Hepatic stellate cell (primary cell): ENCODE results near the gene MTCH1.

Experiments used
- DNase-seq: peaks from one replicate; pipeline ENCODE4 v3.0.0; 2011; ENCODE audit warnings: low spot score

Gene MTCH1

GRCh38 chr6:37017606-37018197 lies 31.7 kb upstream of the MTCH1 start:
- DNase-seq: no peak

- DNase-seq: no peak
Measured at GRCh38 chr6:37016995-37017394, 31.0 kb upstream of the MTCH1 start.

DNA sequence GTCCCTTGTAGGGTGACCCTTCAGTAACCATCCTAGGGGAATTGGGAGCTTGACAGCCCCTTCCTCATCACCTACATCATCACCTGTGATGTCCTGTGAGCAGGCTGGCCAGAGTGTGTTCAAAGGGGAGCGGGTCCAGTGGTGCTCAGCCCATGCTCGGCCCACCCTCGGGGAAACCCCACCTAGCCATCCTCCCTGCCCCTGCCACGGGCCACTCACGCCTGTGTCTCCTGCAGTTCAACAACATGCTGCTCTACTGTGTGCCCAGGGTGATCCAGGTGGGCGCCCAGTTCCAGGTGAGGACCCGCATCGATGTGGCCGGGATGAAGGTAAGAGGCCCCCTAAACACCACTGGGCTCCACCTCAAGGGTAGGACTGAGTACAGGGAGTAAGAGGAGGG lies 29.5 kb upstream of the MTCH1 start:
- no peak for DNase-seq

- DNase-seq: no peak
Measured at GRCh38 chr6:37014667-37015066, 28.7 kb upstream of the MTCH1 start.

- DNase-seq: no peak
Measured at GRCh38 chr6:37013516-37014491, 27.8 kb upstream of the MTCH1 start.

DNA sequence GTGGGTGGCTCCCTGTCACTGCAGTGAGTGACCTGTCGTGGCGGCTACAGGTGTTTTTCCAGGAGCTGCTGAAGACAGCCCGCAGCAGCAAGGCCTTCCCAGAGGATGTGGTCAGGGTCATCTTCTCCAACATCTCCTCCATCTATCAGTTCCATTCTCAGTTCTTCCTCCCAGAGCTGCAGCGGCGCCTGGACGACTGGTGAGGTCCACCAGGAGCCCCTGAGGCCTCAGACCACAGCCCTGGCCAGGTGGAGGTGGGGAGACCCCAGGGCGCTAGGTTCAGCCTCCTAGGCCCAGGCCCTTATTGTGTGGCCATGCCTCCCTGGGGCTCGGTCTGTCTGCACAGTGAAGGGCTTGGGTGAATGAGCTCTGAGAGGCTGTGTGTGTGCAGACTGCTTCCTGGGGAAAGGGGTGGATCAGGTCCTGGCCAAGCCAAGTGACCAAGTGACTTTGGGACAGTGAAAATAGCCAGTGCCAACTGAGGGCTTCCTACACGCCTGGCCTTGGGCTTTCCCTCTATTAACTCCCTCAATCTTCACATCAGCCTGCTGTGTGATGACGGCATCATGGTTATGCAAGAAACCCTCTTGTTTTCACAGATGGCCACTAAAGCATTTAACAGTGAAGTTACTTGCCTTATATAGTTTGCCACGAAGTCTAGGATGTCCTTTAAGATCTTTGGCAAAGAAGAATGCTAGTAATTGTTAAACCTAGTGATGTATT lies 25.8 kb upstream of the MTCH1 start:
- peak; percentile 77 for DNase-seq

- DNase-seq: no peak
Measured at GRCh38 chr6:37010402-37010892, 24.5 kb upstream of the MTCH1 start.

- DNase-seq: no peak
Measured at GRCh38 chr6:37008484-37009465, 22.8 kb upstream of the MTCH1 start.

DNA sequence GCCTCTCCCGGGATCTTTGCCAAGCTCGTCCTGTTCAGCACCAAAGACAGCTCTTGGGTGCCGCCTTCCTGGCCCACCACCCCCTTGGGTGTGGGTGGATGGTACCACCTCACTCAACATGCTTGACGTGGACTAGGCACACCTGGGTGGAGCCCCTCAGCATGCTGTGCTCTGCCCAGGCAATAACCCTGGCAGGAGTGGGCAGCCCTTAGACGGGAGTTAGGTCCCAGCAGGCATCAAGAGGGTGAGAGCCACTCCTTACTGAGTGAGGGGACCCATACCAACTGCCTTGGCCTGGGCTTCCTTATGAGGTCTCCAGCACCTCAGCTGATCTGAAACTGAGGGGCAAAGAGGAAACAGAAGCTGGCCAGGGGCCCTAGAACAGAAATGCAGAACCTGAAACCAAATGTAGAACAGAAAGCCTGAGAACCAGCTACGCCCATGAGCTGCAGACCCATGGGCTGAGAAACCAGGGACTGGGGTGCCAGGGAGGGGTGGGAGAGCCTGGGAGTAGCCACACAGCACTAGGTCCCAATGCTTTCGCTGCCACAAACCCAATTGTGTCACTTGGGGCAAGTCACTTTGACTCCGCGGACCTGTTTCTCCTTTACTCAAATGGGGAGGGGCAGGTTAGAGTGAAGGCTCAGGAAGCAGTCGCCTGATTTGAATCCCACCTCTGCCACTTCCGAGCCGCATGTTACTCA lies 21.5 kb upstream of the MTCH1 start:
- DNase-seq: no peak

DNA sequence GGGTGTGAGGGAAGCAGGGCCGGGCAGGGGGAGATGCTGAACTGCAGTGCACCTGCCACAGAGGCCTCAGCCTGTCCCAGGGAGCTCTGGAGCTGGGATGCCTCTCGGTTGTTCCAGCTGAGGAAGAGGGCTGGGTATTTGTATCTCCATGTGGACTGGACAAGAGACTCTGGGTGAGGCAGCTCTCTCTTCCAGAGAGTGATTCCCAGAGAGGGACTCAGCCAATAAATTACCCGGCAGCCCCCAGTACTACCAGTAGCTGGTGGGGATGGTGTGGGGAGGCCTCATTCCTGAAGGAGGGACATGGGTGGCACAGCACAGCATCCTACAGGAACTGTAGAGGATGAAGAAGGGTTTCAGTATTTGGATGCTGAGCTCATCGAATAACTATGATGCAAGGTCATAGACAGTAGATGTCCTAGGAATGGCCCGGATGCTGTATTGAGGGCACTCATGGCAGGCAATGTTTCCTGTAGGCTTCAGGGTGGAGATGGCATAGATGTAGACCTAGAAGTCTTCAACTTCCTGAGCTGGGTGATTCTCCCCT lies 20.9 kb upstream of the MTCH1 start:
- DNase-seq: peak; percentile 53

DNA sequence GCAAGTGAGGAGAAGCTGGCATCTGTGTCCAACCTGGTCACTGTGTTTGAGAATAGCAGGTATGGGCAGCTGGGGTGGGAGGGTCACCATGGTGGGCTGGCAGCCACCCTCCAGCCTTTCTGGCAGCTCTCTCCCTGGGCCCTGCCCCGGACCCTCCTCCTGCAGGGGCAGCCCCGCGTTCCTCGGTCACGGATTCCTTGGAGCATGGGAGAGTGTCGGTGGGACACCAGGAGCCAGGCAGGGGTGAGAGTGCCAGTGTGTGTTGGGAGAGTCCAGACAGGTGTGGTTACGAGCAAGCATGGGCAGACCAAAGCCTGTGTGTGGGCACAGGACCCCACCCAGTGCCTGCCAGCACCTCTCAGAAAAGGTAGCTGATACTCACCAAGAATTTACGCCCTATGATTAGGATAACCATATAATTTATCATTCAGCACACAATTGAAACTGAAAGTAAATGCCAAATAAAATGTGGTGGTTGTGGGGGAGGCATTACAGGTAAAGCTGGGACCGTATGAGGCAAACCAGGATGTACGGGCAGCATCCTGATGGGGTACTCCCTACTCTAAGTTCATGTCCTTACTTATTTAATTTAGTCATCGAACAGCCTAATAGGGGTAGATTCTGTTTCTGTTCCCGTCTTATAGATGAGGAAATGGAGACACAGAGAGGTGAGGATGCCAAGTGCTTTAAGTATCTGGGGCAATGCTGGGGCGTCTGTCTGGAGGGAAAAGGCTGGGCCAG lies 20.0 kb upstream of the MTCH1 start:
- no peak for DNase-seq

DNA sequence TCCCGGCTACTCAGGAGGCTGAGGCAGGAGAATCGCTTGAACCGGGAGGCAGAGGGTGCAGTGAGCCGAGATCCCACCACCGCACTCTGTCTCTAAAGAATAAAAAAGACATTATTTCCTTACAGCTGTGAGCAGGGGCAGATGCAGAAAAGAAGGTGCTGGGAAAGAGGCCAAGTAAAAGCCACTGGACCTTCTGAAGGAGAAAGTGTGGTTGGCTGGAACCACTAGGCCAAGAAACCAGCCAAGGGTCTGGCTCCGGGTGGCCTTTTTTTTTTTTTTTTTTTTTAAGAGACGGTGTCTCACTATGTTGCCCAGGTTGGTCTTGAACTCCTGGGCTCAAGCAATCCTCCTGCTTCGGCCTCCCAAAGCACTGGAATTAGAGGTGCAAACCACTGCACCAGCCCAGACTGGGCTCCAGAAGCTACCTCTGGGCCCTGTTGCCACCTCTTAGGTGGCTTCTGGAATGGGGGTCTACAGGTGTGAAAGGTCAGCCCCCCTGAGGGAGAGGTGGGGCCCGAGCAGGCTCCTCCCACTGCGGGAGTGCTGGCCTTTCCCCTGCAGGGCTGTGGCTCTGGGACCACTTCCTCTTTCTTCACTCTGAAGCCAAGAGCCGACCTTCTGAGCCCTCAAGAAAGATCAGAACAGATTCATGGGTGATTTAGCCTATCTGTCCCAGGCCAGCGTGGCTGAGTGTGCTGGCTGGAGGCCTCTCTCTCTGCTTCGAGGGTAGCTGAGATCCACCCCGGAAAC lies 19.2 kb upstream of the MTCH1 start, which contains the start of gene FGD2:
FGD2 (plus strand) TSS at position 595 of the 750 bp plus-strand sequence. CDS start 163 bp downstream, outside the sequence.
- DNase-seq: no peak

DNA sequence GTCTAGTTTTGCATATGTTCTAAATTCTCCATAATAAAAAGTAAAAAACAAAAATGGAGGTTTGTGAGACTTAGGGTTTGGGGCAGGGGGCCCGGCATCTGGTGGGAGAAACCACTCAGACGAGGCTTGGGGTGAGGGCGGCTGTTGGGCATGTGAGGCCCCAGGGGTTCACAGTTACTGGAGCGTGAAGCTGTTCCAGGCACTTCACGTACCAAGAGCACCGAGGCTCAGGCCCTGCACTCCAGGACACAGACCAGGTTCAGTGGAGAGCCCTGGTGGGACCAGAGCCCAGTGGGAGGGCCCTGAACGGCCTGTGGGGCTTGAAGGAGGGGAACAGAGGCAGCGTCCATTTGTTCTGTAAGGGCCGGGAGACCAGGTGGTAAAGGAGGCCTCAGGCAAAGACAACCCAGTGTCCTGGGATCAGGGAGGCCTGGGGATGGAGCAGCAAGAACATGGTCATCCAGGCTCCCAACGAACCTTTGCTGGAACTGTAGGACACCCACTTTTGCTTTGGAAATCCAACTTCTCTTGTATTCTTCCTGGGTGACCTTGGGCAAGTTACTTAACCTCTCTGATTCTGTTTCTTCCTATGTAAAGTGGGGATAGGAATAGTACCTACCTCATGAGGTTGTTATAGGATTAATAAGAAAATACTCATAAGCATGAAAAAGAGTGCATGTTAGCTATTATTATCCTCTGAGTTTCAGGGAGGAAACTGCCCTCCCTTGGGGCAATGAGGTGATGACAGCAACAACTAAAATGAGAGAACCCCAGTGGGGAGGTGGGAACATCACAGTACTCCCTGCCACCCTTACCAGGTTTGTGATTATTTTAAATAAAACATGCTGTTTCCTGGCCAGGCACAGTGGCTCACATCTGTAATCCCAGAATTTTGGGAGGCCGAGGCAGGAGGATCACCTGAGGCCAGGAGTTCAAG lies 18.3 kb upstream of the MTCH1 start:
- DNase-seq: no peak

- no peak for DNase-seq
Measured at GRCh38 chr6:36999751-37000125, 13.7 kb upstream of the MTCH1 start.

DNA sequence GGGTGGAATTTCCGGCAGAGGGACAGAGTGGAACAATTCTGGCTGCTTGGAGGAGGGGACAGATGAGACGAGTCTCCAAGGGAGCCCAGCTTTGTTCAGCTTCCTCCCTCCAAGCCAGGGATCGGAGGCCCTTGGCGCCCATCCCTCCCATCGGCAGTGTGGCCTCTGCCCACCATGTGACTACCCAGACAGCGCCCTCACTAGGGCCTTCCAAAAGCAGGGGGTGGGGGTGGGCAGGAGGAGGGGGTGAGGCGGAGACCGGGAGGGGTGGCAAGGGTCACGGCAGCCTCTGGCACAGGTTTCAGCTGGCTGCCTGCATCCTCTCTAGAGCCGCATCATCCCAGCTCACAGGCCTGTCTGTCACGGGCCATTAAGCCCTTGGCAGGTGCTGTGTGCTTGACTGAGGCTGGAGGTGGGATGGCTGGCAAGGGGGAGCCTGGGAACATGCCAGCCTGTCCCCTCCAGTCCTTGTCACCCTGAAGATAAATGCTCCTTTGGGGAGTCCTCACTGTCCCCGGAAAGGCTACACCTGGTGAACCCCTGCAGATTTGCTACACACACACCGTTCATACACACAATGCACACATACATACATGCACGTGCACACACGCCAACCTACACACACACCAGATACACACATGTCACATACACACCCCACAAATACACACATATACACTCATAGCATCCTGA lies 13.2 kb upstream of the MTCH1 start:
- no peak for DNase-seq

GRCh38 chr6:36998723-36999038 lies 12.7 kb upstream of the MTCH1 start:
- no peak for DNase-seq
